Transverse colon (tissue), 4 donors: ENCODE measurements around the gene DYNLRB1. TPM values are rescaled to one million over a fixed set of nuclear protein-coding genes. Genes with fewer than 3 reads are reported as not detected.

ENCODE experiments used
- DNase-seq: peaks from one replicate; pipeline ENCODE4 v3.0.0-alpha.2; 2019
- H3K27ac ChIP-seq, 4 donors: fragments of 200-600 bp; sonication (generic); 2 replicates each; pipeline ENCODE4 v1.5.1; 2016 to 2018; ENCODE audit warnings: inconsistent platforms in 4 of 4
- H3K27me3 ChIP-seq: fragments of 200-600 bp; sonication (generic); 2 replicates; pipeline ENCODE4 v1.5.1; 2017; ENCODE audit warnings: inconsistent platforms
- H3K36me3 ChIP-seq, 4 donors: fragments of 200-600 bp; sonication (generic); 2 replicates each; pipeline ENCODE4 v1.5.1; 2017 to 2019; ENCODE audit warnings: inconsistent platforms in 4 of 4
- H3K4me1 ChIP-seq, 4 donors: fragments of 200-600 bp; sonication (generic); 2 replicates each; pipeline ENCODE4 v1.5.1; 2017 to 2020; ENCODE audit warnings: inconsistent platforms in 4 of 4
- H3K4me3 ChIP-seq, 4 donors: fragments of 200-600 bp; sonication (generic); 1 replicate in 1 of 4; 2 replicates in 3 of 4; pipeline versions ENCODE4 v1.5.1 to v1.6.1; 2017 to 2019; ENCODE audit warnings: inconsistent platforms in 4 of 4
- H3K9me3 ChIP-seq, 2 donors: fragments of 200-600 bp; sonication (generic); 2 replicates each; pipeline ENCODE4 v1.5.1; 2017 to 2019; ENCODE audit warnings: inconsistent platforms in 2 of 2
- EP300 ChIP-seq: sonication (generic); formaldehyde crosslinking; IDR thresholded peaks from one replicate; pipeline ENCODE4 v1.6.1; 2017; ENCODE audit warnings: antibody characterized with exemption, low read depth
- POLR2A ChIP-seq: fragments of 450-650 bp; IDR thresholded peaks from one replicate; pipeline ENCODE4 v1.6.1; 2016; ENCODE audit warnings: antibody characterized with exemption, mild to moderate bottlenecking, moderate library complexity
- POLR2AphosphoS5 ChIP-seq, 3 donors: sonication (generic); formaldehyde crosslinking; IDR thresholded peaks; one replicate each; pipeline ENCODE4 v1.6.1; 2016; ENCODE audit warnings: antibody characterized with exemption in 3 of 3
- WGBS, 2 donors: methylation state at CpG; one replicate each; pipeline ENCODE4 v1.1.5; 2018; ENCODE audit warnings: low coverage in 1 of 2; 5-methylcytosine and 5-hydroxymethylcytosine counted together
- in situ Hi-C, 4 donors: fragments of 200-750 bp; cut with MboI; loops; one replicate each; pipeline versions ENCODE4 v1.15.0 to v1.15.1; 2017; ENCODE audit warnings: low sequenced_read_pairs in 3 of 4, low pct_ligation_motif_present in 1 of 4, low pct_unique_long_range_greater_than_20kb in 1 of 4
- intact Hi-C: fragments of 100-400 bp; cut with DNase I; formaldehyde crosslinking; loops from one replicate; pipeline ENCODE4 v1.15.1; 2023; ENCODE audit warnings: low total_unique reads
- total RNA-seq, 4 donors: library from RNA; depleted of rRNA; stranded (reverse); fragments of >200 nt; gene quantifications; one replicate each; pipeline ENCODE4 v1.1.0, GENCODE V29; 2016
- TF ChIP-seq, protein P1 (sequence below), 5 experiments: fragments of 200-600 bp in 3 of 5; fragments of 450-650 bp in 2 of 5; sonication (generic) in 3 of 5; IDR thresholded peaks; 1 replicate in 2 of 5; 2 replicates in 3 of 5; pipeline ENCODE4 v1.5.1; 2016 to 2017; ENCODE audit warnings: antibody characterized with exemption in 5 of 5, inconsistent platforms in 3 of 5, mild to moderate bottlenecking in 2 of 5, moderate library complexity in 1 of 5

DYNLRB1 gene
- total RNA-seq, 4 donors from 2014 or later, result 80.8 to 178 (median 120) TPM

- no peaks in the 10 kb centered on the region for H3K27me3 ChIP-seq
- no peak for DNase-seq
- no peak overlapping the region for H3K4me3 ChIP-seq
- no peaks in the 10 kb centered on the region for H3K9me3 ChIP-seq
- H3K36me3 ChIP-seq, result no peaks in the 10 kb centered on the region
- intact Hi-C loops (no loop called here), in situ Hi-C loops (no loop called here)
- WGBS, 2 donors, result 96% methylated on average over 4 of the region's 4 CpGs; no CpG with 5 or more reads in 1 of the 2 donors
- H3K27ac ChIP-seq, result no peak overlapping the region
- peaks cover 17 to 30% (median 21%) of the 10 kb centered on the region in 4 donors for H3K4me1 ChIP-seq
- TF ChIP-seq, protein P1, sequence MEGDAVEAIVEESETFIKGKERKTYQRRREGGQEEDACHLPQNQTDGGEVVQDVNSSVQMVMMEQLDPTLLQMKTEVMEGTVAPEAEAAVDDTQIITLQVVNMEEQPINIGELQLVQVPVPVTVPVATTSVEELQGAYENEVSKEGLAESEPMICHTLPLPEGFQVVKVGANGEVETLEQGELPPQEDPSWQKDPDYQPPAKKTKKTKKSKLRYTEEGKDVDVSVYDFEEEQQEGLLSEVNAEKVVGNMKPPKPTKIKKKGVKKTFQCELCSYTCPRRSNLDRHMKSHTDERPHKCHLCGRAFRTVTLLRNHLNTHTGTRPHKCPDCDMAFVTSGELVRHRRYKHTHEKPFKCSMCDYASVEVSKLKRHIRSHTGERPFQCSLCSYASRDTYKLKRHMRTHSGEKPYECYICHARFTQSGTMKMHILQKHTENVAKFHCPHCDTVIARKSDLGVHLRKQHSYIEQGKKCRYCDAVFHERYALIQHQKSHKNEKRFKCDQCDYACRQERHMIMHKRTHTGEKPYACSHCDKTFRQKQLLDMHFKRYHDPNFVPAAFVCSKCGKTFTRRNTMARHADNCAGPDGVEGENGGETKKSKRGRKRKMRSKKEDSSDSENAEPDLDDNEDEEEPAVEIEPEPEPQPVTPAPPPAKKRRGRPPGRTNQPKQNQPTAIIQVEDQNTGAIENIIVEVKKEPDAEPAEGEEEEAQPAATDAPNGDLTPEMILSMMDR (IDR thresholded peaks at IDR 0.05), result no peak
- TF ChIP-seq POLR2AphosphoS5 (IDR thresholded peaks at IDR 0.05) (no peak), POLR2A (no peak)
Measured at GRCh38 chr20:34575756-34576155, 59.5 kb downstream of the DYNLRB1 start.

GRCh38 chr20:34577061-34577460 lies 60.8 kb downstream of the DYNLRB1 start:
- H3K4me1 ChIP-seq, result peaks cover 20 to 42% (median 32%) of the 10 kb centered on the region in 4 donors
- TF ChIP-seq, protein P1 (IDR thresholded peaks at IDR 0.05), result no peak
- TF ChIP-seq POLR2AphosphoS5 (IDR thresholded peaks at IDR 0.05) (no peak), POLR2A (no peak), EP300 (no peak)
- no peak overlapping the region for H3K4me3 ChIP-seq
- no peaks in the 10 kb centered on the region for H3K36me3 ChIP-seq
- no peaks in the 10 kb centered on the region for H3K27me3 ChIP-seq
- DNase-seq, result no peak
- in situ Hi-C loops, result no loop called here
- H3K9me3 ChIP-seq, result no peaks in the 10 kb centered on the region
- H3K27ac ChIP-seq, result no peak overlapping the region
- intact Hi-C loops, result no loop called here
- whole genome bisulfite sequencing, 2 donors, result 96 to 100% methylated on average over 3 to 4 of the region's 4 CpGs

DNA sequence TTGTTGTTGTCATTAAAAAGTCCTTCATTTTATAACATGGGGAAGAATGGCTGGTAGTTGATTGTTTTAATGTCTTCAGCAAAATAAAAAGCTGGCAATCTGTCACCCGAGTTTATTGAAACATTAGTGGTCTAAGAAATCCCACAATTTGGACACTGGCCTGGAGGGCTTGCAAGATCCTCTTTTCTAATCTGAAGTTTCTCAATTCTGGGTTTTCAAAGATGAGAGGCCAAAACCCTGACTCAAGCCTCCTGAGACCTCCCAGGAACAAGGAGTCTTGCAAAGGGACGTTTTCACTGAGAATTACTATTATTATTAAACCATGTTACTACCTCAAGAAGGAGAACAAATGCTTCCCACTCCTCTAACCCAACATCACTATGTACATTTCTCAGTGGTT lies 61.8 kb downstream of the DYNLRB1 start:
- DNase-seq, result no peak
- Histone ChIP-seq H3K27me3 (no peaks in the 10 kb centered on the region), H3K27ac (no peak overlapping the region), H3K4me1 (peaks cover 22 to 51% (median 37%) of the 10 kb centered on the region in 4 donors), H3K4me3 (no peak overlapping the region), H3K9me3 (no peaks in the 10 kb centered on the region), H3K36me3 (no peaks in the 10 kb centered on the region)
- in situ Hi-C loops (no loop called here), intact Hi-C loops (no loop called here)
- TF ChIP-seq, protein P1 (IDR thresholded peaks at IDR 0.05), result no peak
- TF ChIP-seq EP300 (no peak), POLR2AphosphoS5 (IDR thresholded peaks at IDR 0.05) (no peak), POLR2A (no peak)
- 74 to 81% methylated on average over 2 of the region's 2 CpGs for WGBS, 2 donors

DNA sequence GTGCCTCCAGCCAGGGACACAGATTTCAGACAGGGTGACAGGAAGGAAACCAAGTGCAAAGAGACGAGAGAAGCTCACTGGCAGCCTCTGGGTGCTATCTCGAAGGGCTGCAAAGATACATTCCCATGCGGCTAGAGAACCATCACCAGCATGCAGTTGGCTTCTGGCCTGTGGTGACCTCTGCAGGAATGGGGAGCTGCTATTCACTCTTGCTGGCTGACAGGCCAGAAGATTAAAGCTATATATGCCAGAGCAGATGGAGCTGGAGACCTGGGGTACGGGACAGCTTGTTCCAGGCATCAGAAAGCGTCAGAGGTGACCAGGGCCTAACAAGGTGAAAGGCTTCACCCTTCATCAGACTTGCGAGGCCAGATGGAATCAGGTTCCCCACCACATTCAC lies 62.3 kb downstream of the DYNLRB1 start:
- H3K27ac ChIP-seq, result no peak overlapping the region
- in situ Hi-C loops (no loop called here), intact Hi-C loops (no loop called here)
- WGBS, 2 donors, result 76% methylated on average over 6 of the region's 6 CpGs; no CpG with 5 or more reads in 1 of the 2 donors
- TF ChIP-seq, protein P1 (IDR thresholded peaks at IDR 0.05), result no peak
- TF ChIP-seq POLR2AphosphoS5 (IDR thresholded peaks at IDR 0.05), result no peak
- no peak for TF ChIP-seq POLR2A
- TF ChIP-seq EP300, result no peak
- H3K27me3 ChIP-seq, result no peaks in the 10 kb centered on the region
- H3K4me3 ChIP-seq, result no peak overlapping the region
- H3K36me3 ChIP-seq, result no peaks in the 10 kb centered on the region
- H3K4me1 ChIP-seq, result peaks cover 22 to 56% (median 39%) of the 10 kb centered on the region in 4 donors
- no peak for DNase-seq
- no peaks in the 10 kb centered on the region for H3K9me3 ChIP-seq
